Sigmoid colon (tissue), 4 donors: Measurements from ENCODE around the gene DEFB119.

Source experiments
- CTCF ChIP-seq, 4 experiments: fragments of 450-650 bp in 3 of 4; fragments of 200-600 bp in 1 of 4; IDR thresholded peaks; one replicate each; pipeline ENCODE4 v1.5.1; 2016 to 2019; ENCODE audit warnings: antibody characterized with exemption in 4 of 4, mild to moderate bottlenecking in 3 of 4, moderate library complexity in 2 of 4
- EP300 ChIP-seq, 4 donors: sonication (generic); formaldehyde crosslinking; IDR thresholded peaks; one replicate each; pipeline ENCODE4 v1.6.1; 2017; ENCODE audit warnings: antibody characterized with exemption in 4 of 4

- no peak for TF ChIP-seq CTCF (IDR thresholded peaks at IDR 0.05)
- TF ChIP-seq EP300 (IDR thresholded peaks at IDR 0.05): no peak
Measured at GRCh38 chr20:31394900-31395299, 4.5 kb upstream of the DEFB119 start.
